ENCODE data around the gene MOK.

Gene MOK

DNA sequence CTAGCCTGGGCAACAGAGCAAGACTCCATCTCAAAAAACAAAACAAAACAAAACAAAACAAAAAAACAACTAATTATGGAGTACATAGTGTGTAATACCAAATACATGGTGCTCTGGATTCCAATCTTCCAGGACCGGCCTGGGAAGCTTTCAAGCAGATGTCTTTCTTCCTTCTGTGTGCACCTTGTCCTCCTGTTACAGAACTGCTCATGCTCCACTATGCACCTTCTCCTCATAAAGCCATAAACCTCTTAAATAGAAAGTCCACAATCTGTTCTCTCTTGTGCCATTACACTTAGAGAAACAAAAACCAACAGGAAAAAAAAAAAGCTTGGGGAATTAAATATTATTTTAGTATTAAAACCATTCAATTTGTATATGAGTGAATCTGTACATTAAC is 12.5 kb downstream of the MOK start:
- no peak for DNase-seq (ENCODE audit: insufficient read length, low spot score)
- TF ChIP-seq POLR2A (IDR thresholded peaks at IDR 0.05; ENCODE audit: low read depth, low read length) (no peak), POU2F2 (IDR thresholded peaks at IDR 0.05; ENCODE audit: low read depth, low read length) (no peak), PAX5 (IDR thresholded peaks at IDR 0.05; ENCODE audit: insufficient read depth, low read length, severe bottlenecking) (no peak), POLR2AphosphoS5 (IDR thresholded peaks at IDR 0.05; ENCODE audit: low read depth, low read length) (no peak), TAF1 (IDR thresholded peaks at IDR 0.05; ENCODE audit: low read depth, low read length) (no peak)
- FAIRE-seq = no peak

DNA sequence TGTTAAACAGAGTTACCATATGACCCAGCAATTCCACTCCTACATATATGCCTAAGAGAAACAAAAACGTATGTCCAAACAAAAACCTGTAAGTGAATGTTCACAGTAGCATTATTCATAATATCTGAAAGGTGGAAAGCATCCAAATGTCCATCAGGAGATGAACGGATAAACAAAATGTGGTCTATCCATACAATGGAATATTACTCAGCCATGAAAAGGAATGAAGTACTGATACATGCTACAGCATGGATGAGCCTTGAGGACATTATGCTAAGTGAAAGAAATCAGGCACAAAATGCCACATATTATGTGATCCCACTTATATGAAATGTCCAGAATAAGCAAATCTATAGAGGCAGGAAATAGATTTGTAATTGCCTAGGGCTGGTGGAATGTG is 16.8 kb downstream of the MOK start:
- FAIRE-seq (no peak), DNase-seq (ENCODE audit: insufficient read length, low spot score) (no peak)
- TF ChIP-seq PAX5 (IDR thresholded peaks at IDR 0.05; ENCODE audit: insufficient read depth, low read length, severe bottlenecking) (no peak), POU2F2 (IDR thresholded peaks at IDR 0.05; ENCODE audit: low read depth, low read length) (no peak), SPI1 (IDR thresholded peaks at IDR 0.05; ENCODE audit: low read depth, low read length) (no peak), POLR2A (IDR thresholded peaks at IDR 0.05; ENCODE audit: low read depth, low read length) (no peak), TAF1 (IDR thresholded peaks at IDR 0.05; ENCODE audit: low read depth, low read length) (no peak), POLR2AphosphoS5 (IDR thresholded peaks at IDR 0.05; ENCODE audit: low read depth, low read length) (no peak)

DNA sequence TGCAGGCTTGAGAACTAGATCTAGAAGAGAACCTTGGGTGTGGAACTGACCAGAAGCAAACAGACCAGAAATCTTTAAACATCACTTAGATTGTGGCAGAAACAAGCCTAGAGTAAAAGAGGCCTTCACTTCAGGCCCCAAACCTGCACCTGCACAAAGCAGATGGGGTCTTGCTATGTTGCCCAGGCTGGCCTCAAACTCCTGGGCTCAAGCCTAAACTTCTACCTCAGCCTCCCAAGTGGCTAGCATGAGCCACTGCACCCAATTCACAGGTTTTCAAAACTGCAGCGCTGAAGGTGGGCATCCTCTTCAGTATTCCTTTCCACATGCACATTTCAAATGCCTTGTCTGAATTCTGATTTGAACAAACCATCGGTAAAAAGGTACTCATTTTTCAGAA is 19.9 kb downstream of the MOK start:
- DNase-seq (ENCODE audit: insufficient read length, low spot score) (no peak), FAIRE-seq (no peak)
- no peak for TF ChIP-seq POLR2A (IDR thresholded peaks at IDR 0.05; ENCODE audit: low read depth, low read length)
- TF ChIP-seq TAF1 (IDR thresholded peaks at IDR 0.05; ENCODE audit: low read depth, low read length) = no peak
- no peak for TF ChIP-seq PAX5 (IDR thresholded peaks at IDR 0.05; ENCODE audit: insufficient read depth, low read length, severe bottlenecking)
- TF ChIP-seq POLR2AphosphoS5 (IDR thresholded peaks at IDR 0.05; ENCODE audit: low read depth, low read length) = no peak
- TF ChIP-seq SPI1 (IDR thresholded peaks at IDR 0.05; ENCODE audit: low read depth, low read length) = no peak
- TF ChIP-seq POU2F2 (IDR thresholded peaks at IDR 0.05; ENCODE audit: low read depth, low read length) = no peak

DNA sequence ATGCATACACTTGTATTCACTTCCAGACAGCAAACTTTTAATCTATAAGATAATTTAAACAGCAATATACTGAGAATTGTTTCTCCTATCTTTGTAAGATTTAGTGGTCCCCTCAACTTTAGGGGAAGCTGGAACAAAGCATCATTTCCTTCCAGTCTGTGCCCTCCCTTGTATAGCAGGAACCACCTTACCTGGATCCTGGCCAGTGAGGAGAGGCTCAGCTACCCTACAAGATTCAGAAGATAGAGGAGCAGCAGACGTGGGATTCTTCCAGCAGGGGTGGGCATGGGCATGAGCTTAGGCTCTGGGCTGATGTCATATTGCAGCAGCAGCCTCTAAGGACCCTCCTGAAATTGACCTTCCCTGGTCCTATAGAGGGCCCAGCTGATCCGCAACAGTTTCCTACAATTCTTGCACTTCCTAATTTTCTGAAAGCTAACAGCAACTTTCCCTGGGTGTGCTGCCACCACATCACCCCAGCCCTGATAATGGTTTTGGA is 21.3 kb downstream of the MOK start:
- no peak for DNase-seq (ENCODE audit: insufficient read length, low spot score)
- no peak for FAIRE-seq
- no peak for TF ChIP-seq POU2F2 (IDR thresholded peaks at IDR 0.05; ENCODE audit: low read depth, low read length)
- no peak for TF ChIP-seq PAX5 (IDR thresholded peaks at IDR 0.05; ENCODE audit: insufficient read depth, low read length, severe bottlenecking)
- no peak for TF ChIP-seq SPI1 (IDR thresholded peaks at IDR 0.05; ENCODE audit: low read depth, low read length)
- TF ChIP-seq POLR2AphosphoS5 (IDR thresholded peaks at IDR 0.05; ENCODE audit: low read depth, low read length) = no peak
- TF ChIP-seq TAF1 (IDR thresholded peaks at IDR 0.05; ENCODE audit: low read depth, low read length) = no peak
- TF ChIP-seq POLR2A (IDR thresholded peaks at IDR 0.05; ENCODE audit: low read depth, low read length) = no peak

DNA sequence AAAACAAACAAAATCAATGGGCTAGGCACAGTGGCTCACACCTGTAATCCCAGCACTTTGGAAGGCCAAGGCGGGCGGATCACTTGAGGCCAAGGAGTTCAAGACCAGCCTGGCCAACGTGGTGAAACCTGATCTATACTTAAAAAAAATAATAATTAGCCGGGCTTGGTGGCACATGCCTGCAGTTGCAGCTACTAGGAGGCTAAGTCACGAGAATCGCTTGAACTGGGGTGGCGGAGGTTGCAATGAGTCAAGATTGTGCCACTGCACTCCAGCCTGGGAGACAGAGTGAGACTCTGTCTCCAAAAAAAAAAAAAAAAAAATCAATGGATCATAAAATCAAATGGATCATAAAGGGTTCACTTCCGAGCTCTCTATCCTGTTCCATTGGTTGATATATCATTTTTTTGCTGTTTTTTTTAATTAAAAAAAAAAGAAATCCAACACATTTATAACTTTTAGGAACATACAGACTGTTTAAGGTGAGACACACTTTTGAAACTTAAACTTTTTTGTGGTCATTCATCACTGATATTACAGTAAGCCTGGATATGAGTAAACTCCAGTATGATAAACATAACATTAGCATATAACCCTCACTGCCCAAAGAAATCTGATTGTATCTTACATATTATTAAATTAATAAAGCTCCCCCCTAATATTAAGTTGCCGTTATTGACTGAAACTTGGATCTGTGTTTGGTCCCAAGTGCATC is 22.1 kb downstream of the MOK start:
- DNase-seq (ENCODE audit: insufficient read length, low spot score) (no peak), FAIRE-seq (no peak)
- no peak for TF ChIP-seq SPI1 (IDR thresholded peaks at IDR 0.05; ENCODE audit: low read depth, low read length)
- TF ChIP-seq POLR2A (IDR thresholded peaks at IDR 0.05; ENCODE audit: low read depth, low read length) = no peak
- no peak for TF ChIP-seq POLR2AphosphoS5 (IDR thresholded peaks at IDR 0.05; ENCODE audit: low read depth, low read length)
- no peak for TF ChIP-seq POU2F2 (IDR thresholded peaks at IDR 0.05; ENCODE audit: low read depth, low read length)

DNA sequence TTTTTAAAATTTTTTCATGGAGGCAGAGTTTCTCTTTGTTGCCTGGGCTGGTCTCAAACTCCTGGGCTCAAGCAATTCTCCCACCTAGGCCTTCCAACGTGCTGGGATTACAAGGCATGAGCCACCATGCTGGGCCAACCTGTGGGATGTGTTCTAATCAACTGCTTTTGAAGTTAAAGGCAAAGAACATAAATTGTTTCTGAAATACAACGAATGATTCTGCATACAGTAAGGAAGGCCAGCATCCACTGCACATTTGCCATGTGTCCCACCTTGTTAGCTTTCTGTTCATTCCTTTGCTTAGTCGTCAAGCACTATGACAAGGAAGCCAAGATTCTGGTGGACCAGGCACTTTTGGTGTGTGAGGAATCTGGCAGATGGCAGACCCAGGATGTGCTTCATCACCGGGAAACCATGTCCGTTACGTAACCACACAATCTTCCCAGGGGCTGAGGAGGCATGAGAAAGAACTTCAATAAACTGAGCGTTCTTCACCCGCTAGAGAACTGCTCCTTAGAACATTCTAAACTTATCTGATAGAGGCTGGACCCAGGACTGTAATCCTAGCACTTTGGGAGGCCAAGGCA is 24.5 kb downstream of the MOK start:
- no peak for FAIRE-seq
- DNase-seq (ENCODE audit: insufficient read length, low spot score) = no peak
- no peak for TF ChIP-seq TAF1 (IDR thresholded peaks at IDR 0.05; ENCODE audit: low read depth, low read length)
- TF ChIP-seq PAX5 (IDR thresholded peaks at IDR 0.05; ENCODE audit: insufficient read depth, low read length, severe bottlenecking) = no peak
- no peak for TF ChIP-seq SPI1 (IDR thresholded peaks at IDR 0.05; ENCODE audit: low read depth, low read length)

DNA sequence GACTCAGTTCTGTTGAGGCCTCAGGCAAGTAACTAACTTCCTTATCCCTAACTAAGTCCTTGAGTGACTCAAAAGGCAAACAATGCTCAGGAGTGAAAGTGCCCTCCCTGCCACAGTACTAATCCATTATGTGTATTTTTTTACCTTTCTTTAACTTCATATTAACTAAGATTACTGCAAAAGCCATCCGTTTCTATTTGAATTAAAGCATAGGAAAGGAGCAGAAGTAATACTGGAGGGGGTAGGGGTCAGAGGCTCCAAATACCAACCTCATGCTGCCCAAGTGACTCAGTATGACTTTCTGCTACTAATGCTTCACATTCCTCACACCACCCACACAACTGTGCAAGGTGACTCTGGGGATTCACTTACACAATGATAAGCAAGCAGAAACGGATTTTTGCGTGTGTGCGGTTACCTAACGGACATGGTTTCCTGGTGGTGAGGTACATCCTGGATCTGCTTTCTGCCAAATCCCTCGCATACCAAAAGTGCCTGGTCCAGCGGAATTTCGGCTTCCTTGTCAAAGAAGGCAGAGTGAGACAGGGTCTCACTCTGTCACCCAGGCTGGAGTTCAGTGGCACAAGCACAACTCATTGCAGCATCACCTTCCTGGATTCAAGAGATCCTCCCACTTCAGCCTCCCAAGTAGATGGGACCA is 25.1 kb downstream of the MOK start:
- no peak for DNase-seq (ENCODE audit: insufficient read length, low spot score)
- no peak for FAIRE-seq

DNA sequence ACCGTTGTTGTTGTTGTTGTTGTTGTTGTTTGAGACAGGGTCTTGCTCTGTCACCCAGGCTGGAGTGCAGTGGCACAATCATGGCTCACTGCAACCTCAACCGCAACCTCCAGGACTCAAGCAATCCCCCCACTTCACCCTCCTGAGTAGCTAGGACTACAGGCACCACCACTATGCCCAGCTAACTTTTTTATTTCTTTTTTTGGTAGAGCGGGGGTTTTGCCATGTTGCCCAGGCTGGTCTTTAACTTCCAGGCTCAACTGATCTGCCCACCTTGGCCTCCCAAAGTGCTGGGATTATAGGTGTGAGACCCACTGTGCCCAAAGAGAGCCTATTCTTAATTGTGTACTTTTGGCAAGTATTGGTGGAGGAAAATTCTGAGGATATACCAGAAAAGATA is 25.7 kb downstream of the MOK start:
- DNase-seq (ENCODE audit: insufficient read length, low spot score) = no peak
- FAIRE-seq = no peak
- no peak for TF ChIP-seq POLR2AphosphoS5 (IDR thresholded peaks at IDR 0.05; ENCODE audit: low read depth, low read length)
- no peak for TF ChIP-seq POU2F2 (IDR thresholded peaks at IDR 0.05; ENCODE audit: low read depth, low read length)
- no peak for TF ChIP-seq SPI1 (IDR thresholded peaks at IDR 0.05; ENCODE audit: low read depth, low read length)
- no peak for TF ChIP-seq PAX5 (IDR thresholded peaks at IDR 0.05; ENCODE audit: insufficient read depth, low read length, severe bottlenecking)
- no peak for TF ChIP-seq TAF1 (IDR thresholded peaks at IDR 0.05; ENCODE audit: low read depth, low read length)

More for the DNA sequence above, 25.1 kb downstream of the MOK start:
- TF ChIP-seq PAX5 (IDR thresholded peaks at IDR 0.05; ENCODE audit: insufficient read depth, low read length, severe bottlenecking) (no peak), POU2F2 (IDR thresholded peaks at IDR 0.05; ENCODE audit: low read depth, low read length) (no peak), TAF1 (IDR thresholded peaks at IDR 0.05; ENCODE audit: low read depth, low read length) (no peak), SPI1 (IDR thresholded peaks at IDR 0.05; ENCODE audit: low read depth, low read length) (no peak), POLR2AphosphoS5 (IDR thresholded peaks at IDR 0.05; ENCODE audit: low read depth, low read length) (no peak), POLR2A (IDR thresholded peaks at IDR 0.05; ENCODE audit: low read depth, low read length) (no peak)

DNA sequence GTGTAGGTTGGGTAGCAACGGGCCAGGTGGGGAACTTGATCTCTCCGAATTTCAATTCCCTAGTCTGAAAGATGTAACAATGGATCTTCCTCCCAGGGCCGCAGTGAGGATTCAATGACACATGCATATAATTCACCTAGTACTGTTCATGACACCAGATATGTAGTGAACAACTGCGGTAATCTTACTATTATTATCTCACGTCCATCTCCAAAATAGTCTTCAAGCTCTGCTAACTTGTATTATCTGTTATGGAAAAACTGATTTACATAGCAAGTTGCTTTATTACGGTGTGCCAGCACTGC is 26.4 kb downstream of the MOK start:
- no peak for FAIRE-seq
- DNase-seq (ENCODE audit: insufficient read length, low spot score) = no peak
- TF ChIP-seq POU2F2 (IDR thresholded peaks at IDR 0.05; ENCODE audit: low read depth, low read length) (no peak), POLR2A (IDR thresholded peaks at IDR 0.05; ENCODE audit: low read depth, low read length) (no peak), TAF1 (IDR thresholded peaks at IDR 0.05; ENCODE audit: low read depth, low read length) (no peak), POLR2AphosphoS5 (IDR thresholded peaks at IDR 0.05; ENCODE audit: low read depth, low read length) (no peak), SPI1 (IDR thresholded peaks at IDR 0.05; ENCODE audit: low read depth, low read length) (no peak), PAX5 (IDR thresholded peaks at IDR 0.05; ENCODE audit: insufficient read depth, low read length, severe bottlenecking) (no peak)

Measured in GM12891 (cell line).